Naive thymus-derived CD8-positive, alpha-beta T cell (primary cell): ENCODE measurements around the gene CACHD1. TPM values are rescaled to one million over a fixed set of nuclear protein-coding genes. Genes with fewer than 3 reads are reported as not detected.
A peak's percentile ranks its signal among the peaks of the same experiment; 100 is the strongest.

Experiments
- ATAC-seq, 2 donors: fragments of 150-1000 bp; cut with Tn5 transposase in 1 of 2; sonication (Bioruptor Pico), chemical (Tn5 transposase) in 1 of 2; 1 replicate in 1 of 2; 2 replicates in 1 of 2; pipeline ENCODE4 v1.10.0; 2021; ENCODE audit warnings: mild to moderate bottlenecking in 2 of 2, moderate library complexity in 2 of 2
- POLR2A ChIA-PET: fragments of 350-600 bp; sonication (Branson Sonifier 250); formaldehyde crosslinking; loops from one replicate; lab custom pipeline; 2021; ENCODE audit warnings: antibody characterized with exemption; lab: Charles Lee
- DNase-seq, 10 donors: peaks; one replicate each; pipeline versions ENCODE4 v3.0.0 to v3.0.0-alpha.2; 2020 to 2022
- H3K27ac Mint-ChIP-seq, 10 donors: one replicate each; pipeline ENCODE4 v1.8.0; 2020 to 2022; ENCODE audit warnings: mild to moderate bottlenecking in 10 of 10, mixed read lengths in 10 of 10, moderate library complexity in 4 of 10, inconsistent platforms in 1 of 10
- H3K27me3 Mint-ChIP-seq, 5 donors: one replicate each; pipeline ENCODE4 v1.8.0; 2021 to 2022; ENCODE audit warnings: mixed read lengths in 5 of 5
- H3K36me3 Mint-ChIP-seq, 3 donors: one replicate each; pipeline ENCODE4 v1.8.0; 2020 to 2022; ENCODE audit warnings: mixed read lengths in 3 of 3, mild to moderate bottlenecking in 2 of 3, inconsistent platforms in 1 of 3
- H3K4me1 Mint-ChIP-seq, 4 donors: one replicate each; pipeline ENCODE4 v1.8.0; 2021 to 2022; ENCODE audit warnings: mixed read lengths in 4 of 4
- H3K4me3 Mint-ChIP-seq, 10 donors: one replicate each; pipeline ENCODE4 v1.8.0; 2020 to 2022; ENCODE audit warnings: mild to moderate bottlenecking in 10 of 10, mixed read lengths in 10 of 10, moderate library complexity in 6 of 10, inconsistent platforms in 1 of 10
- H3K9me3 Mint-ChIP-seq, 9 donors: one replicate each; pipeline ENCODE4 v1.8.0; 2020 to 2022; ENCODE audit warnings: mixed read lengths in 9 of 9, mild to moderate bottlenecking in 3 of 9, inconsistent platforms in 1 of 9, moderate library complexity in 1 of 9
- polyA plus RNA-seq, 3 donors: library from polyadenylated mRNA; unstranded; fragments of 300-500 nt; fragmentation: Illumina TruSeq; gene quantifications; one replicate each; pipeline ENCODE4 v1.2.3, GENCODE V29; 2021
- total RNA-seq, 8 experiments: library from RNA in 2 of 8; stranded (reverse) in 2 of 8; gene quantifications; one replicate each; pipeline ENCODE4 v1.2.3 and lab custom pipeline; 2021 to 2026

The CACHD1 gene
- total and polyA plus RNA-seq, 5 experiments from 2014 or later: 0.80 to 5.2 (median 3.3) TPM

GRCh38 chr1:64488862-64489261 lies 18.9 kb downstream of the CACHD1 start:
- POLR2A ChIA-PET: no interaction called here
- Mint-ChIP-seq H3K36me3 (no peaks in the 10 kb centered on the region), H3K27ac (peak overlapping the region in 1 of 10 donors; percentile 57), H3K27me3 (peaks cover 0 to 4% (median 0%) of the 10 kb centered on the region in 5 donors), H3K4me3 (no peak overlapping the region), H3K9me3 (no peaks in the 10 kb centered on the region), H3K4me1 (peaks cover 7 to 39% (median 19%) of the 10 kb centered on the region in 4 donors)
- ATAC-seq (no peak), DNase-seq (no peak)

DNA sequence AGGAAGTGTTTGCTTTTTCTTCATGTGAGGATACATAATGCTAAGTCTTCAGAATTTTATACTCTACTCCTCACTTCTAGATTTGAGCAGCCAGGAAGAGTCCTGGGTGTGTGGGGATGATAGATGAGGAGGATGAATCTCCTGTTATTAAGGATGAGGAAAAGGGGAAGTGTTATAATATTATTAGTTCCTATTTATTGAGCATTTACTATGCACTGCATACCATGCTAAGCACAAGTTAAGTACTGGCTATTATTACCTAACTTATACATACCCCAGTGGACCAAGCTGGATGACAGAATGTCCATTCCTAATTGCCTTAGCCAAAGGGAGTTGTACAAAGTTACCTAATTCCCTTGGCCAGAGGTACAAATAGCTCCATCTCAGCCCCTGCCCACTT lies 19.8 kb downstream of the CACHD1 start:
- no peaks in the 10 kb centered on the region for H3K36me3 Mint-ChIP-seq
- peak overlapping the region in 1 of 10 donors; percentile 43 for H3K4me3 Mint-ChIP-seq
- peaks cover 0 to 4% (median 0%) of the 10 kb centered on the region in 5 donors for H3K27me3 Mint-ChIP-seq
- no peak for ATAC-seq
- no peaks in the 10 kb centered on the region for H3K9me3 Mint-ChIP-seq
- peak overlapping the region in 3 of 10 donors; percentile 2 to 63 (median 14) for H3K27ac Mint-ChIP-seq
- POLR2A ChIA-PET: interaction anchor here (1.0 kb wide), 1 partner anchor 48 kb away, joined by 5 read pairs; no protein-coding TSS in a partner anchor
- peaks cover 7 to 39% (median 18%) of the 10 kb centered on the region in 4 donors for H3K4me1 Mint-ChIP-seq
- DNase-seq: no peak

DNA sequence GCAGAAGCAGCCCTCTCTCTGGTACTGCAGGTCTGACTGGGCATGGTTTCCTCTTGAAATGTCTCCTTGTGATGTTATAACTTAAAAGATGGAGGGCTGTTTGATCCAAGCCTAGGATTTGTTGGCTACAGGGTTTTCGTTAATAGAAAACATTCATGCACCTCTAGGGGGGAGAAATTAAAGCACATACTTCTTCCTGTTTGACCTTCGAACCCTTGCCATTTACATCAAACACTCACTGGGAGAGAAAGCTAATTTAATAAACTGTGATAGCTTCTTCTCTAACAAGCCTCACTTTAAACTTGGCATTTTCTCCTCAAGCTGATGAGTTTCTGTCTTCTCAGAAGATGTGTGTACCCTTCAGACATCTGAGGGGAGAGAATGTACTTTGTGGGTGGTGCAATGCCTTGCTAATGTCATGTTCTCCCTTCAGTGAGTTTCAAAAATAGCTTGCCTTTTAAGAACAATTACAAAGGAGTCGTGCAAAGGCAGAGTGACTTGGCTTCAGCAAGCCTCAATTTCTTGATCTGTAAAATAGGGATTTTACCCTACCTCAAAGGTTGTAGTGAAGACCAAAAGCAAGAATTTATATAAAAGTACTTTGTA lies 20.4 kb downstream of the CACHD1 start:
- peaks cover 7 to 42% (median 20%) of the 10 kb centered on the region in 4 donors for H3K4me1 Mint-ChIP-seq
- H3K27me3 Mint-ChIP-seq: peaks cover 0 to 5% (median 0%) of the 10 kb centered on the region in 5 donors
- POLR2A ChIA-PET: interaction anchor here (0.6 to 1.0 kb wide), 2 partner anchors 11 to 48 kb away, joined by 3 to 5 read pairs; no protein-coding TSS in a partner anchor
- H3K27ac Mint-ChIP-seq: peak overlapping the region in 5 of 10 donors; percentile 2 to 52 (median 40)
- no peak for DNase-seq
- no peaks in the 10 kb centered on the region for H3K36me3 Mint-ChIP-seq
- no peak overlapping the region for H3K4me3 Mint-ChIP-seq
- no peaks in the 10 kb centered on the region for H3K9me3 Mint-ChIP-seq
- peak in 1 of 2 donors; percentile 8 for ATAC-seq

DNA sequence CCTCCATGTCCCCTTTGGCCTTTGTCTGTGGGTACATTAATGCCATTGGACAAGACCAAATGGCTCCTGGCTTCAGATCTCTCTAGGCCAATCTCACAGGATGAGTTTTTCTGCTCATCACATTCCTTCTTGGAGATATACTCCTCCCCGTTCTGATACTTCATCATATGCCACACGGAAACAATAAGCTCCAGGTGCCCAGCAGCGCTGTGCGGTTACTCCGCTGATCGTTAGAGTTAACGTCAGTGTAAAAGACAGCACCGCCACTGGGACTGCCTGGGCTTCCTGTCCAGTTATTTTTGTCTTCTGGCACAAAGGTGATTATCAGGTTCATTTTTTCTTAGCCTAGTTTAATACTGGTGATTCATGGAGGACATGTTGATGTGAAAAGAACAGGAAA lies 22.5 kb downstream of the CACHD1 start:
- ATAC-seq (no peak), DNase-seq (no peak)
- Mint-ChIP-seq H3K27me3 (peaks cover 0 to 3% (median 0%) of the 10 kb centered on the region in 5 donors), H3K4me3 (no peak overlapping the region), H3K27ac (no peak overlapping the region), H3K9me3 (no peaks in the 10 kb centered on the region), H3K36me3 (no peaks in the 10 kb centered on the region), H3K4me1 (peaks cover 7 to 36% (median 19%) of the 10 kb centered on the region in 4 donors)
- POLR2A ChIA-PET: no interaction called here

- peaks cover 7 to 35% (median 18%) of the 10 kb centered on the region in 4 donors for H3K4me1 Mint-ChIP-seq
- POLR2A ChIA-PET: interaction anchor here (0.9 kb wide), 1 partner anchor 92 kb away, joined by 3 read pairs; no protein-coding TSS in a partner anchor
- DNase-seq: no peak
- H3K36me3 Mint-ChIP-seq: no peaks in the 10 kb centered on the region
- H3K27me3 Mint-ChIP-seq: peaks cover 0 to 3% (median 0%) of the 10 kb centered on the region in 5 donors
- H3K9me3 Mint-ChIP-seq: no peaks in the 10 kb centered on the region
- ATAC-seq: no peak
- H3K4me3 Mint-ChIP-seq: no peak overlapping the region
- H3K27ac Mint-ChIP-seq: no peak overlapping the region
Observed at GRCh38 chr1:64493831-64494230, 23.9 kb downstream of the CACHD1 start.

DNA sequence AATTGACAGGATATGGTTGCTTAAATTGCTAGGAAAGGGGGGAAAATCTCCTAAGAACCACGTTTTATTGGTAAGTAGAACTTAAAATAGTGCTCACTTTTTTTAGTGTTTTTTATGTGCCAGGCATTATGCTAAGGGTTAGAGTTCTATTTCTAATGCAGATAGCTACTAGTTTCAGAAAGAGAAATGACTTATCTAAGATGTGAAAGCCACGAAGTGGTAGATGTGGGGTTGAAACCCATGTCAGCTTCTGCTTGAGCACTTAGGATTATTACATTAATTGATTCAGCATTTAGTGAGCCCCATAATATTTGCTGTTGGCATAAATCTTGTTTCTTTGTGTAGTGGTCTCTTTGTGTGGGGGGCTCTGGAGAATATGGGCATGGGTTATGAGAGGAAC lies 24.7 kb downstream of the CACHD1 start:
- ATAC-seq: no peak
- H3K27me3 Mint-ChIP-seq: peaks cover 0 to 2% (median 0%) of the 10 kb centered on the region in 5 donors
- peaks cover 7 to 27% (median 13%) of the 10 kb centered on the region in 4 donors for H3K4me1 Mint-ChIP-seq
- no peaks in the 10 kb centered on the region for H3K36me3 Mint-ChIP-seq
- no peak for DNase-seq
- no peak overlapping the region for H3K27ac Mint-ChIP-seq
- no peaks in the 10 kb centered on the region for H3K9me3 Mint-ChIP-seq
- H3K4me3 Mint-ChIP-seq: no peak overlapping the region
- POLR2A ChIA-PET: interaction anchor here (0.9 kb wide), 1 partner anchor 91 kb away, joined by 3 read pairs; no protein-coding TSS in a partner anchor

DNA sequence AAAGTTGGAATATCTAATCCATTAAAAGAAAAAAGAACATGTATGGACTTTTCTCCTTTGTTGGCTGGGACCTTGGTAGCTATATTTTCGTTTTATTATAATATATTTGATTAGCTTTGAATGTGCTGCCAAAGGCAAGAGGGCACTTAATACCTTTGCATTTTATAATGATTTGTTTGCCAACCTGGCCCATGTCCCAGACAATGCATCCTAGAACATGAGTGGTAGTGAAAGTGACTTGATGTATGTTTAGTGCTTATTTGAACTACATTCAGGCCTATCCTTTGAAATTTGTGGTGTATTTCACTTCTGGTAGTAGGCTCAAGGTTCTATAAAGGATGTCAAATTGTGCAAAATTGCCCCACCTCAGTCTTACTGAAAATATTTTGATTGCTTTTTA lies 25.9 kb downstream of the CACHD1 start:
- ATAC-seq: no peak
- Mint-ChIP-seq H3K4me1 (peaks cover 0 to 17% (median 7%) of the 10 kb centered on the region in 4 donors), H3K4me3 (no peak overlapping the region), H3K27me3 (peaks cover 0 to 2% (median 0%) of the 10 kb centered on the region in 5 donors), H3K27ac (no peak overlapping the region), H3K9me3 (no peaks in the 10 kb centered on the region), H3K36me3 (no peaks in the 10 kb centered on the region)
- POLR2A ChIA-PET: no interaction called here
- DNase-seq: no peak

DNA sequence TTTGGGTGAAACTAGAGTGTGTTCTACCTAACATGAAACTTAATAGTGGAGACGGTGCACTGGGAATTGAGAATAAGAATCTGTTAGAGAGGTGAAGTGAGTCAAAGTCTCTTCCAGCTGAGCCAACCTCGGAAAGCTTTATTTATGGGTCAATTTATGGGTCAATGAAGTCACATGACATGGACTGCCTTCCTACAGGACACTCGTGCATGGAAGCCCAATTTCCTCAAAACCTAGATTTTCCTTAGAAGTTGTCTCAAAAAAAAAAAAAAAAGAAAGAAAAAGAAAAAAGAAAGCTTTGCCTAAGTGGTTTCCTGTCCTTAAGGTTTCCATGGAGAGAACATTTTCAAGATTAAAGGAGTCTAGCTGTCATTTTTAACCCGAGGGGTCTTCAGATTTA lies 26.7 kb downstream of the CACHD1 start:
- Mint-ChIP-seq H3K27ac (peak overlapping the region in 1 of 10 donors; percentile 17), H3K27me3 (peaks cover 0 to 2% (median 0%) of the 10 kb centered on the region in 5 donors), H3K36me3 (no peaks in the 10 kb centered on the region), H3K4me3 (no peak overlapping the region), H3K9me3 (no peaks in the 10 kb centered on the region), H3K4me1 (peaks cover 0 to 12% (median 7%) of the 10 kb centered on the region in 4 donors)
- POLR2A ChIA-PET: no interaction called here
- DNase-seq (no peak), ATAC-seq (no peak)

DNA sequence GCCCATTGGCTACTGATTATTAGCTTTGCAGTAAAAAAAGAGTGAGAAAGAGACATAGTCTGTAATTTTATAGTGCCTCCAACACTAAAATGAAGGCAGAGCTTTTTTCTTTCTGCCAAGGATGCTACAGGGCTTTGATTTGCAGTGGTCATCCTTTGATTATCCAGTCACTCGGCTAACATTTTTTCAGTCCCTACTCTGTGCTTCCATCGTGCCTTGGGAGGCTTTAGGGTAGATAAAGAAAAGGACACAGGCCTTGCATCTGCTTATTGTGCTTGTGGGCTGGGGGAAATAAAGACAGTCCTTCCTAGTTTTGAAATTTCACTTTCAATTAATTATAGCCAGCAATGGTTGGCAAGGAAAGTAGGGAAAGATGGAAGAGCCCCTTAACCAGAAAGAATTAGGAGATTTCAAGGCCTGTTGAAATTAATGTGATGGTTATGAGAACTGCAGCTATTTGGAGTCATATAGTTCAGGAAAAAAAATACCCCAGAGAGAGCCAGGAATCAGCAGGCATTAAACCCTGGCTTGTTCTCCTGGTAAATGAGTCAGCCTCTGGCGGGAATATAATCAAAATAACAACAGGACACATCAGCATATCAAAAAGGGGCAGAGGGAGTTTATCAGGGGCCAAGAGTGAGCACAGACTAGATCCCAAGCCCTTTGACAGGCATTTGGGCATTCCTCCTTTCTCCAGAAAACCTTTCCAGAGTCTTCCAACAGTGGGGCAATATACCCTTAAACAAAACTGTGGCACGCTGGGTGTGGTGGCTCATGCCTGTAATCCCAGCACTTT lies 27.4 kb downstream of the CACHD1 start:
- POLR2A ChIA-PET: no interaction called here
- no peak for ATAC-seq
- Mint-ChIP-seq H3K27ac (peak overlapping the region in 1 of 10 donors; percentile 33), H3K36me3 (no peaks in the 10 kb centered on the region), H3K9me3 (no peaks in the 10 kb centered on the region), H3K27me3 (peaks cover 0 to 2% (median 0%) of the 10 kb centered on the region in 5 donors), H3K4me1 (peaks cover 0 to 12% (median 7%) of the 10 kb centered on the region in 4 donors), H3K4me3 (no peak overlapping the region)
- no peak for DNase-seq

- Mint-ChIP-seq H3K4me3 (no peak overlapping the region), H3K4me1 (peaks cover 0 to 11% (median 7%) of the 10 kb centered on the region in 4 donors), H3K36me3 (no peaks in the 10 kb centered on the region), H3K27ac (no peak overlapping the region), H3K9me3 (no peaks in the 10 kb centered on the region), H3K27me3 (peaks cover 0 to 2% (median 0%) of the 10 kb centered on the region in 5 donors)
- no peak for DNase-seq
- POLR2A ChIA-PET: no interaction called here
- ATAC-seq: no peak
Observed at GRCh38 chr1:64498325-64498724, 28.4 kb downstream of the CACHD1 start.

DNA sequence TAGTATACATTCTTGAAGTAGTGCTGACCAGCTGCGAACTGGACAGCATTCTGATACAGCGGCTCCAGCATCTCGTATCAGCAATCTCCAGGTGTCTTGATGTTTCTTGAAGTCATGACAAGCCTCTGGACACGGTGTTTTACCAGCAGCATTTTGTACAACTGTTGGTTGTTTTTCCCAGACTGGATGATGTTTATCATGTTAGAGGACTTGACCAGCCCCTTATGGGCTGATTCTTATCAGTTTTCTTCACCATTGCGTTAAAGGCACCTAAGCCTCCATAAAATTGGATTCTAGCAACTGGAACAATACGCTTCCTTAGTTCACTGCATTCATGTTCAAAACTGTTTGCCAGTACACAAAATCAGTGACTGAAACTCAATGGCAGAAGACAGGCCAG lies 29.1 kb downstream of the CACHD1 start:
- DNase-seq (no peak), ATAC-seq (no peak)
- Mint-ChIP-seq H3K9me3 (no peaks in the 10 kb centered on the region), H3K27ac (no peak overlapping the region), H3K27me3 (peaks cover 0 to 2% (median 0%) of the 10 kb centered on the region in 5 donors), H3K4me3 (no peak overlapping the region), H3K4me1 (peaks cover 0 to 9% (median 5%) of the 10 kb centered on the region in 4 donors), H3K36me3 (no peaks in the 10 kb centered on the region)
- POLR2A ChIA-PET: no interaction called here

DNA sequence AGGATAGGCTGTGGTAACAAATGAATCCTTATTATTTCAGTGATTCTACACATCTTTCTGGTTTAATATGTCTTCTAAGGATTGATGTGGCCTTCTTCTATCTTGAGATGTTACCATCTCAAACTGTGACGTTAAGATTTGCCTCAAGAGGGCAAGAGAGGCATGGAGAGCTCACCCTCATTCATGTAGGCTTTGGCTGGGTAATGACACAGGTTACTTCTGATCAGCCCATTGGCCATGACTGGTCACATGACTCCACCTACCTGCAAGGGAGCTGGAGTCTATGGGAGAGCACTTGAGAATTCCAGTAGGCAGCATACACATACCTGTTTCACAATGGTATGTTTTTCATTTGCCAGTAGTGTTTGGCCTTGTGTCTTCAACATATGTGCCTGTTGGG lies 30.0 kb downstream of the CACHD1 start:
- ATAC-seq: peak; percentile 71 to 78
- Mint-ChIP-seq H3K4me3 (no peak overlapping the region), H3K9me3 (no peaks in the 10 kb centered on the region), H3K27me3 (peaks cover 0 to 1% (median 0%) of the 10 kb centered on the region in 5 donors), H3K27ac (peak overlapping the region in 2 of 10 donors; percentile 48 to 54), H3K36me3 (no peaks in the 10 kb centered on the region), H3K4me1 (peaks cover under 1 to 9% (median 4%) of the 10 kb centered on the region in 4 donors)
- peak in 4 of 10 donors; percentile 13 to 64 (median 20) for DNase-seq
- POLR2A ChIA-PET: interaction anchor here (0.6 kb wide), 1 partner anchor 345 kb away, joined by 3 read pairs; no protein-coding TSS in a partner anchor
